ENCODE measurements around the gene LOXL3.

LOXL3 gene

DNA sequence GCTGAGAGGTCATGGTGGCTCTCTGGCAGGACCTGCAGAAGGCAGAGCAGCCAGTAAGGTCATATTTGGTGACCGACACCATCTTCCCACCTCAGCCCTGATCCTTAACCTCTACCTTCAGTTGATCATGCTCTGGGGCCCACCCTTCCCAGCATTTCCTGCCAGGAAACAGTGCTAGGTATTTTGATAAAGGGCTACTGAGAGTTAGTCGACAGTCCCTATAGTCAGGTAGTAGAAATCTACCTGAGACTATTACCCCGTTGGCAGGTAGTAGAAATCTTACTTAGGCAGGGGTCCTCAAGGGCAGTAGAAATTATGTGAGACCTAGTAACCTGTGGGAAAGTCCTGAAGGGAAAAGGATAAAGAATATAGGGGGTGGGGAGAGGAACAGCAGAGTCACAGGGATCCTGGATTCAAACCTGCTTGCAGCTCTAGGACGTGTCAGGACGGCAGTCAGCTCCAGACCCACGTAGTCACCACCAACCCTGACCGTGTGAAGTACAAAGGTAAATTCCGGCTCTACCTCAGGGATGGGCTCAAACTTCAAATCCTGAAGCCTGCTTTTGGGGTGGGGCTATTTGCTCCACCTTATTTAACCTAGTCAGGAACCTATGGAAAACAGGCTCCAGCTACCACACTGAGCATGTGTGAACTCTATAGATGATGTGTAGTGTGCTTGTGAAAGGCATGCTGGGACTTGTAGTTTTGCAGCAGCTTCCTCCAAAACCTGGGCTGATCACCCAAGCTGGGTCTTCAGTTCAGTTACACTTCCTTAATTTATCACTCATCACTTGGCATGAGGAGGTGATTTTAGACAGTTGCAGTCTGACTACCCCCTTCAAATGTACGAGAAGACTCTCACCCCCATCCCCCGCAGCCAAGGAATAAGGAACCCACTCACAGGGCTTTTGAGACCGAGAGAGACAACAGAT lies 27.8 kb downstream of the LOXL3 start, which contains the start of gene DQX1:
TSS of gene DQX1 (minus strand) at position 515 of the 932 bp plus-strand sequence. CDS start at position 13, 502 bp downstream.
- no peak for DNase-seq

DNA sequence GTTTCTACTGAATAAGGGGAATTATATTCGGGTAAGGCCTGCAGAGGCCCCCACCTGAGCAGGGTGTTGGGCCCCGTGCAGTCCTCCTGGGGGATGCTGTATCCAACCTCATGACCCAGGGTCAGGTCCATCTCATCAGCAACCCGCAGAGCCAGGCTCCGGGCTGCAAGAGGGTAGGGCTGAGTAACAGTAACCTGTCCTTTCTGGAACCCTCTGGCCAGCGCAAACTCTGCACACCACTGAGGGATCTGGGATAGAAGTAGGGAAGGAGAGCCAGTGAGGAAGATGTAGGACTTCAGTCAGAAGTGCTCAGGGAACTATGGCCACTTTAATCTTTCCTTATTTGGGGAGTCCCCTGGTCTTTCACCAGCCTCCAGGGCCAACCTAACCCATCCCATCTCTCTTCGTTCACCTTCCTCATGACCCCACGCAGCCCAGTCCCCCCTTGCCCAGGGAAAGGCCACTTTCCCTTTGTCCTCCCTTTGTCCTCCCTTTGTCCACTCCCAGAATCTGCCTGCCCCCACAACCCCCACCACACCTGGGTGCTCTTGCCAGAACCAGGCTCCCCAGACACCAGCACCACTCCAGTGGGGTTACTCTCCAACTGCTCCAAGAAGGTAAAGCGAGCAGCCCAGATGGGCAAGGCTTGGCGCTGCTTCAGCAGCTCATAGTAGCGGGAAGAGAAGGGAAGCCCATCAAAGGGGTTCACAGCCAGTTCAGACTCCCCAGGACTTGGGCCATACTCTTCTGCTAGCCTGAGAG lies 28.6 kb downstream of the LOXL3 start:
- DNase-seq = no peak

DNA sequence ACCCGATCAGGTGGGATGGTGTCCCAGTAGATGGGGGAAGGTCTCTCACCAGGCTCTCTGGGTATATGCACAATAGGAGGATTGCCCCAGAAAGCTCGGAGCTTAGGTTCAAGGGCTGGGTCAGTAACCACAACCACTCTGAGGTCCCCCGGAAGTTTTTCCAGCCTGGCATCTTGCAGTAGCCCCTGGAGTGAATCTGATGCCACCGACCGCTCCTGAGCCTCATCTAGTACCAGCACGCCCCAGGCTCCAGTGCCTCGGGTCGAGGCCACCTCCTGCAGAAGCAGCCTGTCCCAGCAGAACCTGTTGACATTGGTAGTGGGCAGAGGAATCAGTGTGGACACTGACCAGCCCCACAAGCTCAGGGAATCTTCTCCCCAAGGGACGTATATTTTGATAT lies 29.7 kb downstream of the LOXL3 start:
- no peak for DNase-seq

DNA sequence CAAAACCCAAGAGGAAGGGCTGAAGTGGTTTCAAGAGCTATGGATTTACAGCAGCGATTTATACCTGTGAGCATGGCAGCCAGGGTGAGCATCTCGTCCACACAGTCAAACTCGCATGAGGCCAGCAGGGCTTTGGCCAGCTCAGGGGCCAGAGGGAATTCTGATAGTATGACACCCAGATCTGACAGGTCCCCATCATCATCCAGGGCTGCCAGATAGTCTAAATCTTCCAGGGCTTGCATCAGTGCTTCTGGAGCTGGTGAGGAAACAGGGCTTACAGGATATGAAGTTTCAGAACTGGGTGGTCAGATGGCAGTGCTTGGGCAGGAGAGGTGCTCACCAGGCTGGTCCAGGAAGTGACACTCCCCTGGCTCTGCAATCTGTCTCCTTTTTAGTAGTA lies 31.2 kb downstream of the LOXL3 start:
- no peak for DNase-seq

DNA sequence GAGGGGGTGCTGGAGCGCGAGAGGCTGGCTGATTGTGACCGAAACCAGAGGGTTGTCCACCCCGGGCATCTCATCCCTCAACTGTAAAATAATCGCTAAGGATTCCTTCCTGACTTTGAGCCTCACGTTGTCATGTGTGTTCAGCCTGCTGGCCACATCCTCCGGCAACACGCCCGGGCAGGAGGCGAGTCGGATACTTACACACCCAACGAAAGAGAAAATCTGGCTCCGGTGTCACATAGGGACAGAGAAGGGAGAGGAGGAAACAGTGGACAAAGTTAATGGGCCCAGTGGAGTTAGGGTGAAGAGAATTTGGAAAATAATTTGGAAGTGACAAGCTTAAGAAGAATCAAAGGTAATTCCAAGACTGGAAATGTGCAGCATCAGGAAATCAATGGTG lies 37.1 kb downstream of the LOXL3 start:
- no peak for DNase-seq

DNA sequence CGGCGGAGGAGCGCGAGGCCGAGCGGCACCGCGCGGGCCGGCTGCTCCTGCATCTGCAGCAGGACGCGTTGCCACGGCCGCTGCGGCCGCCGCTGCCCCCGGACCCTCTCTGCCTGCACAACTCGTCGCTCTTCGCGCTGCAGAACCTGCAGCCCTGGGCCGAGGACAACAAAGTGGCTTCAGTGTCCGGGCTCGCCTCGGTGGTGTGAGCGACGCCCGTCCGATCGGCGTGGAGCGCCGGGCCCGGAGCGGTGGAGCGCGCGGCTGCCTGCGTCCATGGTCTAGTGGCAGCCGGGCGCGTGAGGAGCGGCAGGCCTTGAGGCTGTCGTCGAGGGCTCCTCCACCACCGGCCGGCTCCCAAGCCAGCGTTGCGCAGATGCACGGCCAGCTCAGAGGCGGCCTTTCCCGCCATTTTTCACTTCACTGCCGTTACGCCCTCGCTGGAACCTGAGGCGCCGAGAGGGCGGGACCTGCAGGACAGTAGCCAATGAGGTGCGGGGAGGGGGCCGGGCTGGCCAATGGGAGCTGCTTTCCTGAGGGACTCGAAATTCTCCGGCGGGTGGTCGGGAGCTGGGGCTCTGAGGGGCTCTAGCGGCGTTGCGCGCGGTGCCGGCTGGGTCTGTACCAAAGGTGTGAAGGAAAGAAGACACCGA lies 37.6 kb downstream of the LOXL3 start:
- DNase-seq = peak; percentile 50

DNA sequence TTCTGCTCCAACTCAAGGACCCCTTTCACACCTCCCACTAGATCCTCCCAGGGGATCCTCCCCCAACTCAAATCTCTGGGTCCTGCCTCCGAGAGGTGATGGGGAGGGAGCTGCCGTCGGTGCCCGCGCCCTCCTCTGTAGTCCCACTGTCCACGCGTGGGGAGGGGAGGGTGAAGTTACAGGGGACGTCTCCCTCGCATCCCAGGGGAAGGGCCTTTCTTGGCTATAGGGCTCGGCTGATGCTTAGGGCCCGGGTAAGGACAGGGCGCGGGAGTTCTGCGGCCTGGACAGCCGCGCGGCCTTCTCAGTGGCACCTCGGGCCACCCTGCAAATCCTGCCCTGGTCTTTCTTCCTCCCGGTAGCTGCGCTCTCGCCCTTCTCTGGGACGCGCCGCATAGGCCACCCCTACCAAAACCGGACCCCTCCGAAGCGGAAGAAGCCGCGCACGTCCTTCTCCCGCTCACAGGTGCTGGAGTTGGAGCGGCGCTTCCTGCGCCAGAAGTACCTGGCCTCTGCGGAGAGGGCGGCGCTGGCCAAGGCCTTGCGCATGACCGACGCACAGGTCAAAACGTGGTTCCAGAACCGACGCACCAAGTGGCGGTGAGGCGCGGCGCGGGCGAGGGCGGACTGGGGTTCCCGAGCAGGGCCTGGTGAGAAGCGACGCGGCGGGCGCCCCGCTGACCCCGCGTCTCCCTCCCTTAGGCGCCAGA lies 38.3 kb downstream of the LOXL3 start:
- DNase-seq = no peak

DNA sequence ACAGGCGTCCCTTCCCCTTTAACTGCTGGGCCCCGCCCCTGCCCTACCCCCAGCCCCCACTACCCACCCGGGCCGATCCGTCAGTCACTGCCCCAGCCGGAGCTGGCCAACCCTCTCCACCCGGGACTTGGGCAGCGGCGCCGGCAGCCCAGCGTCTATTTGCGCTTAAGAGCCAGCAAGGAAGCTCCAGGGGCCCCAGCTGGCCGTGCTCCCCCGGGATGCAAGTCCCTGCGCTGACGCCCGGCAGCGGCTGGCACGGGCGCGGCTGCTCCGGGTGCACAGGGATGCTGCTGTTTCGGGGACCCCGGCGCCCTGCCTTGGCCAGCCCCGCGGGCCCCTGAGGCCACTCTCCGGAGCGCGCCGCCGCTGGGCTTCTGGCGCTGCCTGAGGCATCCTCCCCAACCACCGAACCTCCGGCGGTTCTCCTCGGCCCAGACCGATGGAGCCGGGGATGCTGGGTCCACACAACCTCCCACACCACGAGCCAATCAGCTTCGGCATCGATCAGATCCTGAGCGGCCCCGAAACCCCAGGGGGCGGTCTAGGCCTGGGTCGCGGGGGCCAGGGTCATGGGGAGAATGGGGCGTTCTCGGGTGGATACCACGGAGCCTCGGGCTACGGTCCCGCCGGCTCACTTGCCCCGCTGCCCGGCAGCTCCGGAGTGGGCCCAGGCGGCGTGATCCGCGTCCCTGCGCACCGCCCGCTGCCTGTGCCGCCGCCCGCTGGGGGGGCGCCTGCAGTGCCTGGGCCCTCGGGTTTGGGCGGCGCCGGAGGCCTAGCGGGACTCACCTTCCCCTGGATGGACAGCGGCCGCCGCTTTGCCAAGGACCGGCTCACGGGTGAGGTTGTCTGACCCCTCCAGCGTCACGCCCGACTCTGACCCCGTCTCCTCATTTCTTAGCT lies 39.1 kb downstream of the LOXL3 start, which contains the start of gene TLX2:
TSS of gene TLX2 (plus strand) at position 83 of the 903 bp plus-strand sequence. CDS start at position 440, 357 bp downstream.
- DNase-seq = no peak

DNA sequence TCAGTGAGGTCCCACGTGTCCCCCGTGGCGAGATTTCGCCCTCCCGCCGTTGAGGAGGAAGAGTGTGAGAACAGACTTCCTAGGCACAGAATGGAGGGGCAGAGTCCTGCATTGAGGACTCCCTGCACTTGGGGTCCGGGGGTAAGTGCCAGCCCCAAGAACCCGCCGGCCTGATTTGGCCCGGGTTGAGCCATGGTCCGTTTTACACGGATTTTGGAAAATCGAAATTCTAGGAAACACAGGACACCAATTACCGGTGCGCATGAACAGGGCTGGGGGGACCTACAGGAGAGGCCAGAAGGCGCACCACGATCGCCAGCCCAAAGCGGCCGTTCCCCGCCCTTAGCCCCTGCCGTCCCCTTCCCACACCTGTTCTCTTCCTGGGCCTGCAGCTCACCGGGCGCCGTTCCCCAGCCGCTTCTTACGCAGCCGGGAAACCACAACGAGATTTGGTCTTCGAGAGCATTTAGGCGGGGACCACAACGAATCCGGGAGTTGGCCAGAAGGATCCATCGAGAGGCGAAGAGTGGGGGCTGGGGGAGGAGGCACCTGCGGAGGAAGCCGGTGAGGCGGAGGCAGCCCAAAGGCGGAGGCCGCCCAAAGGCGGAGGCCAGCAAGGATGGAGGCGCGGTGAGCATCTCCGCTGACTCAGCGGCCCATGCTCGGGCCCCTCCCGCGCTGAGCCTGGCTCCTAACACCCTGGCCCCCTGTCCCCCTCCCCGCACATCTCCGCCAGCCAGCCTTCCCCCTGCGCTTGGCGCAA lies 40.0 kb downstream of the LOXL3 start:
- DNase-seq = no peak

DNA sequence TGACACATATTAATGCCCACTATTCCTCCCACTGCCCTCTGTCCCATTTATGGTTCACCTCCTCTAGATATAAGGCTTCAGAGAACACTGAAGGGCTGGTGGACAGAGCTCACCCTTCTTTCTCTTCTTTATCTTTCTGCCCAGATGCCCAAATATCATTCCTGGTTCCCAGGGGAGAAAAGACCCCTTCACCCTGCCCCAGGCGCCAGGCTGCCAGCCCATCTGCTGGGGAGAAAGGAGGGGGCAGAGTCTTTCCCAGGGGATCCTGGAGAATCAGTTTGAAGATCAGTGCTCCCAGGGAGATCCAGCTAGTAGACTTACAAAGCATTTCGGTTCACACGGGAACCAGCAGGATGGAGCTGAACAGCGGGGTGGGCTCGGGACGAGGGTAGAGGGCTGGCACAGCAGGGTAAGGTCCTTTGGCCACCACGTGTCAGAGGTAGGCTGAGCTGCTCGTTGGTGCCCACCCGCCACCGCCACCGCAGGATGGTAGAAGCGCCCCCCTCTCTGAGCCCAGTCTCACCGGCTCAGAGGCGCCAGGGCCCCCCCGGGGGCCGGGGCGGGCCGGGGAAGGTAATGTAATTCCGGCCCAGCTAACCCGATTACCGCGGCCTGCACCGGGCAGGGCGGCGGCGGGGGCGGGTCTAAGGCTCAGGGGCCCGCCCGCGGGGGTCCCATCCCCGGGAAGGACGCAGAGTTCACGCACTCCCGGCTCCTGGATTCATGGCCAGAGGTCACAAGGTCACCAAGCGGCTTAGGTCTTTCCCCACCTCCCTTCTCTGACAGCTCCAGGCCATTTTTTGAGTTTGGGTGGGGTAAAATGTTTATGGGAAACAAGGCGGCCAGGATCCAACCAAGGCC lies 40.8 kb downstream of the LOXL3 start:
- DNase-seq = no peak

DNA sequence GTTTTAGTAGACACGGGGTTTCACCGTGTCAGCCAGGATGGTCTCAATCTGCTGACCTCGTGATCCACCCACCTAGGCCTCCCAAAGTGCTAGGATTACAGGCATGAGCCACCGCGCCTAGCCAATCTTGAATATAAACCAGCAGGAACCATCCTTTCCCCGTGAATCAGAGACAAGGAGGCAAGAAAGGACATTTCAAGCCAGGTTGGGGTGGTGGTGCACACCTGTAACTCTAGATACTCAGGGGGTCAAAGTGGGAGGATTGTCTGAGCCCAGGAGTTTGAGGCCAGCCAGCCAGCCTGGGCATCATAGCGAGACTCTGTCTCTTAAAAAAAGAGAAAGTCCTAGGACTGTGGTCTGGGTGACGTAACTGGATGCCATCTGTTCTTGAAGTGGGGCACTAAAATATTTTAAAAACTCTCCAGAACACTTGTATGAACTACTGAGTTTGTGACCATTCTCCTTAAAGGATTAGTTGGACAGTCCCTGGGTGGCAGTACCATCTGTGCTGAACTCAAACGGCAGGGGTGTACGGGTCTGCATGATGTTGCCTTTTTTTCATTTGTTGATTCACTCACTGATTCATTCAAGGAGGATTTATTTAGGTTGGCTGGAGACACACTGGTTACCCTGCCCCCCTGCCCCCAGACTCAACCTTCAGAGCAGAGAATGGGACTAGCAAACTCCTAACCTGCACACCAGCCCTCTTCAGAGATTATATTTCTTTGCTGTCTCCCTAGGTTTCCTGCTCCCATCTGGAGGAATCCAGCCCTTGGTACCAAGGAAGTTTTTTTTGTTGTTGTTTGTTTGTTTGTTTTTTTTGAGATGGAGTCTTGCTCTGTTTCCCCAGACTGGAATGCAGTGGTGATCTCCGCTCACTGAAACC lies 42.4 kb downstream of the LOXL3 start:
- DNase-seq = no peak

DNA sequence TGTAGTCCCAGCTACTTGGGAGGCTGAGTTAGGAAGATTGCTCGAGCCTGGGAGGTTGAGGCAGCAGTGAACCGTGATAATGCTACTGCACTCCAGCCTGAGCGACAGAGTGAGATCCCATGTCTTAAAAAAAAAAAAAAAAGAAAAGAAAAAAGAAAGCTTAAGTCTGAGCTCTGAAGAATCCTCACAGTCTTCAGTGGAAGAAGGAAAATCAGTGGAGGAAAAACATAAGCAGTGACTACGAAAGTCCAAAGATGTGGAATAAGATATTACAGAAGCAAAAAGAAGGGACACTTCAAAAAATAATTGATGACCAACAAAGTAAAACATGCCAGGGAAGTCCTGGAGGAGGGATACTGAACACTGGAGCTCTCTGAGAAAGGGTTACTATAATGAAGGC lies 43.5 kb downstream of the LOXL3 start:
- DNase-seq = no peak

DNA sequence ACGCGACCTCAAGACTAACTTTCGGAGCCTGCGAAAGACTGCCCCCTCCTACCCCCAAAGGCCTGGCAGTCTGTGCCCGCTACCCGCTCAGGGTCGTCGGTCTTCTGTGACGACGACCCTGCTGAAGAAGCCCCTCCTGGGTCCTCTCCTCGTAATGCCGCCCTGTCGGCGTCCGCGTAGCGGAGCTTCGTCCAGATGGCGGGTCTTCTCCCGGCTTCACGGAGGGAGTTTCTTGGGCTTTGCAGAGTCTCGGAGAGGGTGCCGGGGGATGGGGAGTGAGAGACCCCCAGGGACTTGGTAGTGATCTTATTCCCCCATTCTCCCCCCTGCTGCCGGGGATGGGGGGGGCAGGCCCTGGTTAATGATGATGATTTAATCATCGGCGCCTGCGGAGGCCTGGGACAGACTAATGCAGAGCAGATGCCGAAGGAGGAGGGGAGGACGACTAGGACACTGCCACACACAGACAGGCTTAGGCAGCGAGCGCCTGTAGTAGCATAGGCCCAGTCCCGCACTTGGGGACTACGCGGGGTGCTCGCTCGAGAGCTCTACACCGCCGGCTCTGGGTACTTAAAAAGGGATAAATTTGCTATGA lies 45.7 kb downstream of the LOXL3 start:
- no peak for DNase-seq

DNA sequence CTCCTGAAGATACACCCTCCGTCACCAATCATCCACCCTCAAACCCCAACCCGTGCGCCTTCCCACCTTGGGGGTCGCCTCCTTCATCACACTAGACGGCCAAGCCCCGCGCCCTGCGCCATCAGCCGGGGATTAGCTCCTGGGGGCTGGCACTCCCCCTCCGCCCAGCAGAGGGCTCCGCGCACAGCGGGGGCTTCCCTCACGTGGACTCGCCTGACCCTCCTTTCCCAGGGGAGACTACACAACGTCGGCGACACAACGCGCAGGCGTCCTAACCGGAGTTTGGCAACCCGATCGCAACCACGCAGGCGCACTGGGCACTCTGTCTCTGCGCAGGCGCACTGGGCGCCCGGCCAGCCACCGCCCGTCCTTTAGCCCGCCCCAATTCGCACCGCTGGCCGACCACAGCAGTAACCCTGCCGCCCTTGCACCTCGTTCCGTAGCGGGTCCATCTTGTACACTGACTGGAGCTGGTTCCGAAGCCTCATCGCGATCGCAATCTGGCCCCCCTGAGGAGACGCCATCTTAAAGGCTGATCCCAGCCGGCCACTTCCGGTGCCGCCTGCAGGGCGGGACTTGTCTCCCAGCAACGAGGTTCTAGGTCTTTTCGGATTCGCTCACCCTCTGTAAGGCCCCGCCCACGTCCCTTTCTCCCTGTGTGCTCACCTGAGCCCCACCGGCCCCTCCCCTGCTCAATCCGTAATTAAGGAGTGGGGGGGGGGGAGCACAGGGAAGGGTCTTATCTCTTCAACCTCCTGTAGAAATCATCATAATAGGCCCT lies 46.4 kb downstream of the LOXL3 start, which contains the start of gene PCGF1:
TSS of gene PCGF1 (minus strand) at position 551 of the 781 bp plus-strand sequence. CDS start at position 524, 27 bp downstream.
- DNase-seq = peak; percentile 97

DNA sequence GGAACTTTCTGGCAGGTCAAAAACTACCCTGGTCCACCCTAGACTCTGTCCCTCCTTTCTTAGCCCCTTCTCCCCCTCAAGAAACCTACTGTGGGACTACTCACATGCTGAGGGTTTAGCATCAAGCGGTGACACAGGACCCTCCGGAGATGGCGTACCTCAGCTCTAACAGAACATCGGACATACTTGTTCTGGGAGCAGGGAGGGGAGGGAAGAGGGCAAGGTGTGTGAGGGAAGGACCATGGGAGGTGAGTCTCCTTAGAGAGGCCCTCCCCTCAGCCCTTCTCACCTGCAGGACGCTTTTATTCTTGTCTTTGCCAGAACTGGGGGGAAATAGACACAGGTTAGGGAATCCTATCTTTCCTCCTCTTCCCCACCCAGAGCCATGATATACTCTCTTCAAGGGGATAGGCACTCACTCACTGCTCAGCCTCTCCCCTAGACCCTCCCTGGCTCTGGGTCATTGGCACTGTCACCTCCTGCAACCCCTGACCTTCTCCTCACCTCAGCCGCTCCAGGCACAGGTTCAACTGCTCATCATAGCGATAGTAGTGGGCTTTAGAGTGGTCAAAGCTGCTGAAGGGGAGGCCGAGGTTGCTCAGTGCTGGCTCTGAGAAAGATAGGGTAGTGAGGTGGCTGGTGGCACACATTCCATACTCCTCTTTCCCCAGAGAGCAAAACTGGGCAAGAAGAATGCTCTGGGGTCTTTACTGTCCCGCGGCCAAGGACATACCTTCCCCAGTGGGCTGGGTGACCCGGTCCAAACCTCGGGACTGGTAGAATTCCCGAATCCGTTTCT lies 48.1 kb downstream of the LOXL3 start:
- DNase-seq = no peak

DNA sequence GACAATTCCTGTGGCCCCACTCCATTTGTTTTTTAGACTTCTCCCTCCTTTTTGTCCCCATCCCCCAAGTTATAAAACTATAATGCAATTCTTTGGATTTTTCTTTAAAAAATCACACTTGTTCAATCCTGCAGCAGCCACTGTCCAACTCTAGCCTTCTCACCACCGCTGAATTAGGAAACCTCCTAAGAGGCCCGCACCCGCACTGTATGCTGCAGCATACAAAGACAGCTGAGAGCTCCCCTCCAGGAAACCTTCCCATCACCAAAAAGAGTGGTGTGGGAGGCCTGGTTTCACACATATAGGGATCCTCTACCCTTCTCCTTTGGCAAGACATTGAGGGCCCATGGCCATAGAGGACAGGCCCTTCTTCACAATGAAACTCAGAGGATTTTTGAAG lies 49.2 kb downstream of the LOXL3 start:
- DNase-seq = no peak
